HG03095 (cell line): ENCODE measurements around the gene KIF9.

ENCODE experiments used
- ATAC-seq: cut with Tn5 transposase; IDR thresholded peaks from one replicate; pipeline ENCODE4 v1.9.1; 2021; ENCODE audit warnings: moderate library complexity; ENCODE audit not compliant: unreplicated experiment

Gene KIF9

GRCh38 chr3:47295322-47295721, 12.7 kb upstream of the KIF9 start:
- ATAC-seq, result no peak

- ATAC-seq, result no peak
These were observed 11.8 kb upstream of the KIF9 start for GRCh38 chr3:47294392-47294791.

GRCh38 chr3:47293822-47294221, 11.2 kb upstream of the KIF9 start:
- ATAC-seq, result no peak

GRCh38 chr3:47291754-47292420, 9.3 kb upstream of the KIF9 start:
- peak; percentile 47 for ATAC-seq

- ATAC-seq, result no peak
These were observed 8.7 kb upstream of the KIF9 start for GRCh38 chr3:47291158-47291753.

- no peak for ATAC-seq
These were observed 6.6 kb upstream of the KIF9 start for GRCh38 chr3:47288966-47289910.

- no peak for ATAC-seq
These were observed 1.2 kb upstream of the KIF9 start for GRCh38 chr3:47283591-47284364.

GRCh38 chr3:47283193-47283537, 566 bp upstream of the KIF9 start:
- ATAC-seq, result no peak

- no peak for ATAC-seq
These were observed 2.1 kb downstream of the KIF9 start for GRCh38 chr3:47280519-47280918.

- no peak for ATAC-seq
These were observed 6.0 kb downstream of the KIF9 start for GRCh38 chr3:47276558-47276957.

- no peak for ATAC-seq
These were observed 7.9 kb downstream of the KIF9 start for GRCh38 chr3:47274652-47275051.

GRCh38 chr3:47273564-47273963, 9.0 kb downstream of the KIF9 start:
- ATAC-seq, result no peak

- ATAC-seq, result no peak
These were observed 12.1 kb downstream of the KIF9 start for GRCh38 chr3:47270526-47270925.

GRCh38 chr3:47267490-47267824, 15.1 kb downstream of the KIF9 start:
- ATAC-seq, result no peak

- ATAC-seq, result peak; percentile 63
These were observed 15.7 kb downstream of the KIF9 start for GRCh38 chr3:47266709-47267489.

- no peak for ATAC-seq
These were observed 16.7 kb downstream of the KIF9 start for GRCh38 chr3:47265725-47266428.

- ATAC-seq, result no peak
These were observed 17.6 kb downstream of the KIF9 start for GRCh38 chr3:47265008-47265407.

- ATAC-seq, result no peak
These were observed 21.3 kb downstream of the KIF9 start for GRCh38 chr3:47261301-47261700.

- no peak for ATAC-seq
These were observed 22.0 kb downstream of the KIF9 start for GRCh38 chr3:47260605-47261004.

GRCh38 chr3:47259114-47259513, 23.5 kb downstream of the KIF9 start:
- ATAC-seq, result no peak
